Neural cell (in vitro differentiated cells): ENCODE results near the gene SPSB3. TPM values are rescaled to one million over a fixed set of nuclear protein-coding genes. Genes with fewer than 3 reads are reported as not detected.

Experiments
- H2AFZ ChIP-seq: fragments of 200-600, 300-800 bp; sonication (generic), shearing (Covaris generic); 2 replicates; pipeline ENCODE4 v1.6.0; 2014; ENCODE audit warnings: low read depth, mild to moderate bottlenecking, antibody characterized with exemption, low read length, moderate library complexity
- H3F3A ChIP-seq: fragments of 200-600 bp; shearing (Covaris generic); 2 replicates; pipeline ENCODE4 v1.6.1; 2016; ENCODE audit warnings: mild to moderate bottlenecking, moderate library complexity, mixed read lengths, antibody characterized with exemption, low read length; ENCODE audit not compliant: insufficient read depth, poor library complexity, severe bottlenecking
- H3K27ac ChIP-seq: fragments of 200-600, 300-800 bp; sonication (generic), shearing (Covaris generic); 2 replicates; pipeline ENCODE4 v1.5.1; 2014; ENCODE audit warnings: mild to moderate bottlenecking, low read length, moderate library complexity
- H3K27me3 ChIP-seq: fragments of 300-800, 200-600 bp; sonication (generic), shearing (Covaris generic); 2 replicates; pipeline ENCODE4 v1.6.0; 2014; ENCODE audit warnings: mild to moderate bottlenecking, low read depth, low read length, moderate library complexity; ENCODE audit not compliant: insufficient read depth
- H3K36me3 ChIP-seq: fragments of 300-800, 200-600 bp; sonication (generic), shearing (Covaris generic); 2 replicates; pipeline ENCODE4 v1.5.1; 2014; ENCODE audit warnings: mild to moderate bottlenecking, antibody characterized with exemption, low read length, moderate library complexity; ENCODE audit not compliant: insufficient read depth
- H3K4me2 ChIP-seq: fragments of 300-800, 200-600 bp; sonication (generic), shearing (Covaris generic); 2 replicates; pipeline ENCODE4 v1.6.0; 2014; ENCODE audit warnings: mild to moderate bottlenecking, low read length
- H3K4me3 ChIP-seq: fragments of 300-800, 200-600 bp; sonication (generic), shearing (Covaris generic); 2 replicates; pipeline ENCODE4 v1.5.1; 2014; ENCODE audit warnings: mild to moderate bottlenecking, low read length, moderate library complexity
- H3K79me2 ChIP-seq: fragments of 200-600 bp; shearing (Covaris generic); replicated peaks from 2 replicates; pipeline ENCODE4 v1.6.0; 2014; ENCODE audit warnings: mild to moderate bottlenecking, low read length, moderate library complexity; ENCODE audit not compliant: insufficient read depth
- H3K9ac ChIP-seq: fragments of 300-800, 200-600 bp; sonication (generic), shearing (Covaris generic); 2 replicates; pipeline ENCODE4 v1.6.1; 2016; ENCODE audit warnings: mild to moderate bottlenecking, low read length, mixed read lengths
- H3K9me2 ChIP-seq: fragments of 200-600 bp; shearing (Covaris generic); 2 replicates; pipeline ENCODE4 v1.6.1; 2016; ENCODE audit warnings: mild to moderate bottlenecking, low read length, mixed read lengths; ENCODE audit not compliant: insufficient read depth
- H3K9me3 ChIP-seq: fragments of 200-600, 300-800 bp; sonication (generic), shearing (Covaris generic); 2 replicates; pipeline ENCODE4 v1.6.1; 2016; ENCODE audit warnings: mild to moderate bottlenecking, mixed run types, low read length, moderate library complexity, mixed read lengths
- H4K20me1 ChIP-seq: fragments of 200-600 bp; shearing (Covaris generic); 2 replicates; pipeline ENCODE4 v1.6.1; 2016; ENCODE audit warnings: mild to moderate bottlenecking, mixed run types; ENCODE audit not compliant: insufficient read depth
- CTCF ChIP-seq: fragments of 450-650 bp; IDR thresholded peaks from 2 replicates; pipeline ENCODE4 v1.5.1; 2014; ENCODE audit warnings: antibody characterized with exemption, mild to moderate bottlenecking, moderate library complexity; ENCODE audit not compliant: poor library complexity, severe bottlenecking
- EP300 ChIP-seq: fragments of 450-650 bp; conservative IDR thresholded peaks from 2 replicates; pipeline ENCODE4 v1.6.1; 2014; ENCODE audit warnings: antibody characterized with exemption, mild to moderate bottlenecking, moderate library complexity; ENCODE audit not compliant: poor library complexity, severe bottlenecking
- EZH2 ChIP-seq: fragments of 200-600, 300-800 bp; shearing (Covaris generic), sonication (generic); IDR thresholded peaks from 2 replicates; pipeline ENCODE4 v1.6.1; 2014; ENCODE audit warnings: antibody characterized with exemption, low read length, borderline replicate concordance, mild to moderate bottlenecking; ENCODE audit not compliant: insufficient read depth, poor library complexity, severe bottlenecking
- MXI1 ChIP-seq: fragments of 450-650 bp; conservative IDR thresholded peaks from 2 replicates; pipeline ENCODE4 v1.6.1; 2014; ENCODE audit warnings: antibody characterized with exemption, mild to moderate bottlenecking; ENCODE audit not compliant: poor library complexity, severe bottlenecking
- POLR2AphosphoS5 ChIP-seq: IDR thresholded peaks from 2 replicates; pipeline ENCODE4 v1.6.1; 2012
- RAD21 ChIP-seq: fragments of 450-650 bp; conservative IDR thresholded peaks from 2 replicates; pipeline ENCODE4 v1.6.1; 2014; ENCODE audit warnings: antibody characterized with exemption, mild to moderate bottlenecking, moderate library complexity
- REST ChIP-seq: IDR thresholded peaks from 2 replicates; pipeline ENCODE4 v1.6.1; 2012; ENCODE audit warnings: borderline replicate concordance
- SMC3 ChIP-seq: fragments of 450-650 bp; conservative IDR thresholded peaks from 2 replicates; pipeline ENCODE4 v1.6.1; 2014; ENCODE audit warnings: antibody characterized with exemption, mild to moderate bottlenecking, moderate library complexity; ENCODE audit not compliant: poor library complexity
- TAF1 ChIP-seq: IDR thresholded peaks from 2 replicates; pipeline ENCODE4 v1.6.1; 2012; ENCODE audit warnings: low read depth
- polyA plus RNA-seq: library from polyadenylated mRNA; depleted of rRNA; stranded (reverse); fragments of >200 nt; gene quantifications from 2 replicates; pipeline ENCODE4 v1.2.3, GENCODE V29; 2014

The SPSB3 gene
- polyA plus RNA-seq, 1 donor from 2014 or later: 315 TPM

DNA sequence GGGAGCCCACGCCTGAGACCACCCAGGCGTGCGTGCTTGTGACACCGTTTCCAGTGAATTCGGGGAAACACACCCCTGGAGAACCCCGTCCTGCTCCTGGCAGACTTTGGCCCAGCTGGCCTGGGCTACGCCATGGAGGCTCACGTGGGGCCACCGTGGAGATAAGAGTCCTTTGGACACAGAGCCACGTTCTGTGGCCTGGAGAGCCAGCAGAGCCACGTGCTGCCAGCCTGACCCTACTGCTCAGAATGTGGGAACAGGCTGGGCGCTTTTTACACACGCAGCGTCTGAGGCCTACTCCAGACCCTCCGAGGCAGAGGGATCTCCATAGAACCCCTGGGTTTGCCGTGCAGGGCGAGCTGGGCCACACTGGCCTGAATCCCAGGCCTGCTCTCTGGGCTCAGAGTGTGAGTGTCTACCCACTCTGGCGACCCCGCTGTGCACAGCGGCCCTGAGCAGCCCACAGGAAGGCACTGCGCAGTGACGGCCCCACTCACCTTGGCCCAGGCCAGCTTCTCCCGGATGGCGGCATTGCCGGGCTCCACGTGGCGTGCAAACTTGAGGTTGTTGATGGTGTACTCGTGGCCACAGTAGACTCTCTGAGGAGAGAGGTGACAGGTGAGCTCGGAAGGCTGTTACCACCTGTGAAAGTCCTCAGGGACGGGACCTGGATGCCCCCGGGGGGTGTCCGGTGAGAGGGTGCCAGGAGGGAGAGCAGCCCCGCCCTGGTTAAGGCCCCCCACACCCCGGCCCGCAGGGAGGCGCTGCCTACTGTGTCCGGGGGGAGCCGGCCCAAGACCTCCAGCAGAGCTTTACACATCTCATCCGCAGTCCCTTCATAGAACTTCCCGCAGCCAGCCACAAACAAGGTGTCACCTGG lies 34.3 kb upstream of the SPSB3 start:
- Histone ChIP-seq H4K20me1 (no peaks in the 10 kb centered on the region), H3K27me3 (no peaks in the 10 kb centered on the region), H3K79me2 (no peaks in the 10 kb centered on the region), H3K9me3 (no peaks in the 10 kb centered on the region), H3F3A (no peaks in the 10 kb centered on the region), H3K4me2 (no peak overlapping the region), H3K27ac (no peak overlapping the region), H3K4me3 (no peak overlapping the region), H2AFZ (no peak overlapping the region), H3K9ac (no peak overlapping the region), H3K9me2 (no peaks in the 10 kb centered on the region), H3K36me3 (no peaks in the 10 kb centered on the region)
- TF ChIP-seq TAF1 (no peak), REST (no peak), POLR2AphosphoS5 (no peak), SMC3 (no peak), EP300 (no peak), RAD21 (no peak), MXI1 (no peak), CTCF (no peak), EZH2 (no peak)

- no peaks in the 10 kb centered on the region for H3K9me2 ChIP-seq
- no peak overlapping the region for H3K4me3 ChIP-seq
- no peaks in the 10 kb centered on the region for H3F3A ChIP-seq
- H4K20me1 ChIP-seq: no peaks in the 10 kb centered on the region
- no peaks in the 10 kb centered on the region for H3K36me3 ChIP-seq
- H2AFZ ChIP-seq: no peak overlapping the region
- H3K9me3 ChIP-seq: no peaks in the 10 kb centered on the region
- no peak overlapping the region for H3K4me2 ChIP-seq
- no peak overlapping the region for H3K9ac ChIP-seq
- H3K27ac ChIP-seq: no peak overlapping the region
- TF ChIP-seq TAF1: no peak
- no peak for TF ChIP-seq POLR2AphosphoS5
- no peak for TF ChIP-seq SMC3
- no peak for TF ChIP-seq EZH2
- TF ChIP-seq REST: no peak
- TF ChIP-seq CTCF: no peak
- TF ChIP-seq MXI1: no peak
- no peak for TF ChIP-seq RAD21
- no peak for TF ChIP-seq EP300
- H3K27me3 ChIP-seq: no peaks in the 10 kb centered on the region
- H3K79me2 ChIP-seq: no peaks in the 10 kb centered on the region
These were observed 33.1 kb upstream of the SPSB3 start for GRCh38 chr16:1815461-1815860.
